GM18873 (cell line): ENCODE results near the gene NECTIN4.
"Not testable (repeated sequence)": the region's sequence is repeated elsewhere in the genome, so short reads cannot be mapped to it uniquely, and the experiment has no call there.

Experiments
- ATAC-seq: cut with Tn5 transposase; IDR thresholded peaks from one replicate; pipeline ENCODE4 v1.9.1; 2021; ENCODE audit warnings: mild to moderate bottlenecking, moderate library complexity, moderate number of reproducible peaks; ENCODE audit not compliant: unreplicated experiment, low FRiP score

The NECTIN4 gene

DNA sequence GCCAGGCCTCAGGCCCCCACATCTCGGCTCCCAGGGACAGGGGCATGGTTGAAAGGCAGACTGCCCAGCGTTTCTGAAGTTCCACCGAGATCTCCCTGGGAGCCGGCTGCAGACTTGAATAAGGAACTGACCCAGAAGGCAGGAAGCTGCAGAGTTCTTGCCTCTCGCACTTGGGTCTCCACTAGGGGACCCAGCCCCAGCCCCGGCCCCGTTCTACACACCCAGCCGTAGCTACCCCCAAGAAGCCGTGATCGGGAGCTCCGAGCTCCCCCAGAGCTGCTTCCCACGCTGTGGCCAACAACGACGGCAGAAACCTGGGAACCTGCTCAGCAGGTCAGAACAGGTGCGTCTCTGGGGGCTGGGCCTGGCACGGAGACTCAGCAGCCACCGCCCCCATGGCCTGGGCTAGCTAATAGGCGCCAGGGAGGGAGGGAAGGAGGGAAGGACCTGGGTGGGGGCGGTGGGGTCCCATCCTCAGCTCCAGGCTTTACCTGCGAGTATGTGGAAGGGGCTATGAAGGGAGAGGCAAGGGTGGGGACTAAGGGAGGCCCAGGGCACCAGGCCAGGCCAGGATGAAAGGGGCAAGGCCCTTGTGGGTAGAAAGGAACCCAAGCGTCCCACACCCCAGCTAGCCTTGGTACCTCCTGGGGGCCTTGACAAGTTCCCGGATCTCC is at the start of gene NECTIN4:
TSS of gene NECTIN4 (minus strand) at position 308 of the 674 bp plus-strand sequence. CDS start at position 46, 262 bp downstream.
- no peak for ATAC-seq

GRCh38 chr1:161138431-161138830 is 49.1 kb upstream of the NECTIN4 start:
- ATAC-seq = no peak

DNA sequence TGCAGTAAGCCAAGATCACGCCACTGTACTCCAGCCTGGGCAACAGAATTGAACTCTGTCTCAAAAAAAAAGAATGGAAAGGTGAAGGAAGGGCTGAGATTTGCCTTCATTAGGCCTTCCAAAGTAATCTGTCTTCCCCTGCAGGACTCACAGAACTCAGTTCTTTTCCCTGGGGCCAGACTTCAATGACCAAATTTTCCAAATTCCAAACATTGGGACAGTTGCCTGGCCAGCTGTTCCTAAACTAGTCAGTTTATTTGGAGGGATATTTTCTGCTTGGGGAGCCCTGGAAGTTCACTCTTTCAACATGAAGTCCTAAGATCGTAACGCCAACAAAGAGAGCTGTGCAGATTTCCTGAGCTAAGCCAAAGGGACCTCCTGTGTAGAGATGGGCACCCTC is 48.5 kb upstream of the NECTIN4 start:
- ATAC-seq = no peak

GRCh38 chr1:161133220-161133740 is 43.9 kb upstream of the NECTIN4 start:
- no peak for ATAC-seq

DNA sequence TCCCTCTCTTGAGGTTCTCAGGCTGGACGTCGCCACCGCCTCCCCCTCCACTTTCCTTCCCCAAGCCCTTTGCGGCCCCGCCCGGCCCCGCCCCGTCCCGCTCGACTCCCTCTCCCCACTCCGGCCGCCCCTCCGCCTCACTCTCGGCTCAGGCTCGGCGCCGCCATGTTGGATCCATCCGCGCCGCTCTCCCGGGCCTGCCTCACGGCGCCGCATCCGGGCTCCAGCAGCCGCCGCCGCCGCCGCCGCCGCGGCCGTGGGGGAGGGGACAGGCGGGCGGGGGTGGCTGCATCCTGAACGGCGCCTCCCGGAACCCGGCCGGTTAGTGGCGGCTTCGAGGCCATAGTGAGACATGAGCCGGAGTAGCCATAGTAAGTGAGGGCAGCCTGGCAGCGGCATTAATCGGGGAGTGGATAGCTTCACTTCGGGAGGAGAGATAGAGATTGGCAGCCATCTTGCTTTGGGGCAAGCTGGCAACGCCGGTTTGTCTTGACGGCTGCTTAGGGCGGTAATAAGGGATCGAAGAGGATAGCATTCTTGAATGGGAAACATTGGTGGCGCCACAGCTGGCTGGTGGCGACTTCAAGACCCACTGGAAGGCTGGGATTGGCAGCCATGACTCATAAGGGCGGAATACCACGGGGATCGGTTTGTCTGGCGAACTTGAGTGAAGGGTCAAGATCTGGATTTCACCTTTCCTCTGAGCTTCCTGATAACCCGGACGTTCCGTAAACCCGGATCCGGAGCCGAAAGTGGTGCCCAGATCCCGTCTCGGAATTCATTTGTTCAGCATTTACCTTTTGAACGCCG is 43.3 kb upstream of the NECTIN4 start, which contains the start of gene DEDD:
TSS of gene DEDD (minus strand) at position 258 of the 810 bp plus-strand sequence. CDS start 8,205 bp downstream, outside the sequence.
- peak; percentile 94 for ATAC-seq

GRCh38 chr1:161131523-161132409 is 42.4 kb upstream of the NECTIN4 start:
- ATAC-seq = no peak

DNA sequence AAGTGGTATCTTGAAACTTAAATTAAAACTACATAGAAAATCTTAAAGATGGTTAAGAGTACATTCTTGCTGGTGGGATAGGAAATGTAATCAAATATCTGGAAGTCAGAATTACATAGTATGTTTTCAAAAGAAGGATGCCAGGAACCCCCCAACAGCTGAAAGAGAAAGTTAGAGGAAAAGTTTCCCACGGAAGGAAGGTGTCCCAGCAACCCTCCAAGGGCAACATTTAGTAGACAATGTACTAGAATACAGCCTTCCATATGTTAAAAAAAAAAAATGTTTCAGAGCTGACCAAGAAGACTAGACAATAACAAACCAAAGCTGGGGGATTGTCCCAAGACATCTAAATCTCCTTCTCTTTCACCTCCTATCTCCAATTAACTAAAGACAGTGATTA is 40.9 kb upstream of the NECTIN4 start:
- no peak for ATAC-seq

DNA sequence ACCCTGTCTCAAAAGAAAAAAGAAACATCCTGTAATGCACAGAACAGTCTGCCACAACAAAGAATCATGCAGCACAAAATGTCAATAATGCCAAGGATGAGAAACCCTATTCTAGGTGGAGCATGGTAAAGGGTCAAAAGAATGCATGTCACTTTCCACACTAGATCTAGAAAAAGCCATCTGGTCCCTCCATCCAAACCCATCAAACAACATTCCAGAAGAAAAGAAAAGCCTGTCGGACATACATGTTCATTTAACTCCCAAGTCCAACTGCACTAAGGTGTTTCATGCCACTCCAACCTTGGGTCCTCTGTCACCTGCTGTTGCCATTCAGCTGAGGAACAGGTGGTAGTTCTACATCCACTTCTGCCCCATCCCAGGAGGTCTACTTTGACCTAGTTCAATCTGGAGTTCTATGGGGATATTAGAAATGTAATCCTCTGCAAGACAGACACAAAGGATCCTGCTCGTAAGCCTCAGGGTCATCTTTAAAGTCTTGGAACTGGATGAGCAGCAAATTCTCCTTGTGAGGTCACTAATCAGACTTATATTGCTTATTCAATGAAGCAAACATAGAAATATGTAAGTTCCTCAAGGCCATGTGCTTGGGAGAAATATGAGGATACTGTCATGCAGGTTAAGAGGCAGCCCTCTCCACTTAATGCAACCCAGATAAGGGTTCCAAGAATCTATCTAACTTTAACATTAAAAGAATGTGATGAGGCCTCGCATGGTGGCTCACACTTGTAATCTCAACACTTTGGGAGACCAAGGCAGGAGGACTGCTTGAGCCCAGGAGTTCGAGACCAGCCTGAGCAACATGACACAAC is 39.4 kb upstream of the NECTIN4 start:
- ATAC-seq = no peak

DNA sequence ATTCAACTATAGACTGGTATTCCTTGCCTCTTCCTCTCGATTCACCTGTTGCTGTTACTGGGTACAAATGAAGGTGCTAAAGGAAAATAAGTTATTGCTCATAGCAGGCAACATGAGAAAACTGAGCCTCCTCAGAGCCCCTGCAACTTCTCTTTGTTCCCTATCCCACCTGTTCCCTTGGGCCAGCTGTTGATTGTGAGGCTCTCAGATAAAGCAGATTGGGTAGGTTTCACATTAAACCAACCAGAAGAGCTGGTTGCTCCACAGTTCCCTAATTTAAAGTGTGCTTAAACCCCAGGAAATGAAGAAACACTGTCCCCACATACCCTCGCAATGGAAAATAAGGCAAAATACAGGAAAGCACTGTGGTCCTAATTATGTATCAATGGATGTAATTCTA is 38.3 kb upstream of the NECTIN4 start:
- no peak for ATAC-seq

DNA sequence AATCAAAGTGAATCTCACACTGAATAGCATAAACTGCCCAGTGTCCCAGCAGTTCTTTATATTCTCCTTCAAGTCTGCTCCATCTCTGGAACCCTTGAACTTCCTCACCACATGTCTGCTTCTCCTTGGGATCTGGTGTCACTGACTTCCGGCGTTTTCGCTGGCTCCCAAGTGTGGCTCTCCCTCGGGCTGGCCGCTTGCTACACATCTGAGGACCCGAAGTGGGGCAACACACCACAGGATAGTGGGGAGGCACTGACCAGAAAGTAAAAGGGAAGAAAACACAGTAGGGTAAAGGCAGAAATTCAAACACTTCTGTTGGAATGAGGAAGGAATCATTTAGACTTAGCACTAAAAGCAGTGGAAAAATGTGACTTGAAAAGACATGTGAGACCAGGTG is 33.6 kb upstream of the NECTIN4 start:
- ATAC-seq = no peak

DNA sequence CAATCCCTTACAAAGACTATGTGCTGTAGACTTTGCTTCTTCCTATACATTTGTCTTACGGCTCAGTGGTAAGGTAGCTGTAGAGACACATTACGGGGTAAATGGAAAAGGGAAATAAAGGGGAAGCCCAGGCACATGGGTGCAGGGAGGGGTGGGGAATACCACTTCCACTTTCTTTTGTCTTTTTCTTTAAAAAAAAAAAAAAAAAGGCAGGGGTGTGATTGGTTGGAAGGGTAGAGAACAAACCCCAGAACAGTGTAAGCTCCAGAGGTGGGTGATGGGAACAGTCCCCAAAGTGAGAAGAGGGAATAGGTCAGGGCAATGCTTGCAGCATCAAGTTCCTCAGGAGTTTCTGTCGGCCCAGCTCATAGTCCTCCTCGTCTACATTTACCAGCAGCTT is 32.5 kb upstream of the NECTIN4 start:
- ATAC-seq = no peak

DNA sequence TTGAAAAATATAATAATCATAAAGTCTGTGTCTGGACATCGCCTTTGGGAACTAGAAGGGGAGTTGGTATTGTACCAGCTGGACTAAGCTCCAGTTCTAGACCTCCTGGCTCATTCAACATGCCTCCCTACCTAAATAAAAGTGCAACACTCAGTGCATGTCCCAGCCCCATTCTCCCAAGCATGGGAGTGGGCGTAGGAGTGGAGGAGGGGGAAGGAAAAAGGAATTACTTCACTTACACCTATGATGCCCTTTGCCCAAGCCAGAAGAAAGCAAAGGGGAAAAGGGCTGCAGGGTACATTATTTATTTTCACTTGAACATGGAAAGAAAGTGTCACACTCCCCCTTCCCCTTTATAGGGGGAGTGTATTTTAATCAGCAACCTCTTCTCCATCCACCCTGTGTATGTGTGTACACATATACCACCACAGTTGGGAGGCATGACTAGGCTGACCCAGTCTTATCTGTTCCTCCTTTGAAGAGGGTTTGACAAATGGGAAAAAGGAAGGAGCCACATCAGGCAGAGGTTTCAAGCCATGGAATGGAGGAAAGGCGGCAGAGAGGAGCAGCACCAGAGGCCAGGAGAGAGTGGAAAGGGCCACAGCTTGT is 31.8 kb upstream of the NECTIN4 start:
- ATAC-seq = no peak

DNA sequence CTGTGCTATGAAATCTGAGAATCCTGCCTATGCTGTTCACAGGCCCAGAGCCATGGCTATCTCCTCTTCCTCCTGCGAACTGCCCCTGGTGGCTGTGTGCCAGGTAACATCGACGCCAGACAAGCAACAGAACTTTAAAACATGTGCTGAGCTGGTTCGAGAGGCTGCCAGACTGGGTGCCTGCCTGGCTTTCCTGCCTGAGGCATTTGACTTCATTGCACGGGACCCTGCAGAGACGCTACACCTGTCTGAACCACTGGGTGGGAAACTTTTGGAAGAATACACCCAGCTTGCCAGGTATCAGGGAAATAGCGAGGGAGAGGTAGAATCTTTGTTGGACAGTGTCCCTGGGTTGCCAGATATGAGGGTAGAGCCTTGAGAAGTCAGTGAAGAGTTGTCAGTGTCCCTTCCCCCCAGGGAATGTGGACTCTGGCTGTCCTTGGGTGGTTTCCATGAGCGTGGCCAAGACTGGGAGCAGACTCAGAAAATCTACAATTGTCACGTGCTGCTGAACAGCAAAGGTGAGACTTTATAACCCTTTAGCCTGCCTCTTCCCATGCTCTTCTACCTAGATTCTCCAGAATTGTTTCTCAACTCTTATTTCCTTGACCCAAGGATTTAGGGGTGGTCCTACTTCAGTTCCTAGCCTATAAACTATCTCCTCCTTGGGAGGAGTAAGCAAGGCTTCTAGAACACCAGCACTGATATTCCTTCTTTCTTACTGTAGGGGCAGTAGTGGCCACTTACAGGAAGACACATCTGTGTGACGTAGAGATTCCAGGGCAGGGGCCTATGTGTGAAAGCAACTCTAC is 29.9 kb upstream of the NECTIN4 start:
- peak; percentile 35 for ATAC-seq

GRCh38 chr1:161117759-161118581 is 28.6 kb upstream of the NECTIN4 start, which contains the start of the genes NIT1 and PFDN2:
Gene NIT1, plus strand, starts transcription at chr1:161118105. Its CDS starts 72 bp downstream, at chr1:161118177.
Gene PFDN2, minus strand, starts transcription at chr1:161118037. Its CDS starts 11 bp downstream, at chr1:161118026.
- ATAC-seq = peak; percentile 65

DNA sequence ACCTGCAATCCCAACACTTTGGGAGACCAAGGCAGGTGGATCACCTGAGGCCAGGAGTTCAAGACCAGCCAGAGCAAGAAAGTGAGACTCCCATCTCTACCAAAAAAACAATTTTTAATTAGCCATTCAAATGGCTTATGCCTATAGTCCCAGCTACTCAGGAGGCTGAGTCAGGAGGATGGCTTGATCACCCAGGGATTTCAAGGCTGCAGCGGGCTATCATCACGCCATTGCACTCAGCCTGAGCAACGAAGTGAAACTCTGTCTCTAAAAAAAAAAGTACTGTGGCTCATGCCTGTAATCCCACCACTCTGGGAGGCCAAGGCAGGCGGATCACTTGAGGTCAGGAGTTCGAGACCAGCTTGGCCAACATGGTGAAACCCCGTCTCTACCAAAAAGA is 26.6 kb upstream of the NECTIN4 start:
- ATAC-seq = not testable (repeated sequence)

- no peak for ATAC-seq
These were observed 25.9 kb upstream of the NECTIN4 start for GRCh38 chr1:161115132-161115711.

DNA sequence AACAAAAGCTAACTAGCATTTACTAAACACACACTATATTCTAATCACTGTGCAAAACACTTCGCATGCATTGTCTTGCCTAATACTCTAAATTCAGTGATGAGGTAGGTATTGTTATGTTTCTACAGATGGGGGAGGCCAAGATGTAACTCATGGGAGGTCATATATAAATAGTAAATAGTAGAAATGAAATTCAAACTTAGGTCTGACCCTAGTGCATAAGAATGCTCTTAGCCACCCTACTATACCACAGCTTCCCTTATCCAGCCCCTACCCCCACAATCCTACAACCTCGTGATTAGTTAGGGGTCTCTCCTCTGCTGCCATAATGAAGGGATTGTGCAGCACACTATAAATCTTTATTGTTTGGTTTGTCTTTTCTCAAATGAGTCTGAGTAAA is 25.2 kb upstream of the NECTIN4 start:
- no peak for ATAC-seq
